Measurements from ENCODE around the gene SRD5A1. TPM values are rescaled to one million over a fixed set of nuclear protein-coding genes. Genes with fewer than 3 reads are reported as not detected.

Gene SRD5A1
- polyA plus RNA-seq, 4 donors, result 7.5 to 16.6 (median 11.9) TPM

GRCh38 chr5:6715271-6715670, 82.0 kb downstream of the SRD5A1 start:
- no peak overlapping the region for H3K27ac ChIP-seq (ENCODE audit: low read depth in 1 of 3, low read length in 2 of 3)
- 9 to 37% (median 31%) methylated on average over 6 of the region's 6 CpGs for WGBS, 3 donors
- no peak for DNase-seq

GRCh38 chr5:6715758-6716628, 82.8 kb downstream of the SRD5A1 start:
- FAIRE-seq (no peak), DNase-seq (peak; percentile 24 to 44)
- H3K27ac ChIP-seq (ENCODE audit: low read depth in 1 of 3, low read length in 2 of 3), result no peak overlapping the region
- H3K27me3 ChIP-seq (ENCODE audit: control insufficient read depth in 3 of 3, insufficient read depth in 3 of 3, low read length in 3 of 3), result no peaks in the 10 kb centered on the region
- peaks cover 0 to 23% (median 2%) of the 10 kb centered on the region in 3 donors for H3K36me3 ChIP-seq (ENCODE audit: control insufficient read depth in 3 of 3, insufficient read depth in 2 of 3, low read depth in 1 of 3, low read length in 3 of 3)
- H3K9me3 ChIP-seq (ENCODE audit: control insufficient read depth in 2 of 2, insufficient read depth in 1 of 2, low read depth in 1 of 2, low read length in 1 of 2), result no peaks in the 10 kb centered on the region
- WGBS, 3 donors, result 28 to 42% (median 36%) methylated on average over 17 of the region's 17 CpGs
- peaks cover 6 to 24% (median 15%) of the 10 kb centered on the region in 3 donors for H3K4me1 ChIP-seq (ENCODE audit: control insufficient read depth in 3 of 3, insufficient read depth in 2 of 3, low read depth in 1 of 3, low read length in 2 of 3)
- peak overlapping the region in 2 of 3 donors; percentile 54 to 90 for H3K4me3 ChIP-seq (ENCODE audit: low read depth in 1 of 3, low read length in 3 of 3)

More at GRCh38 chr5:6715271-6715670, 82.0 kb downstream of the SRD5A1 start:
- FAIRE-seq, result no peak
- H3K9me3 ChIP-seq (ENCODE audit: control insufficient read depth in 2 of 2, insufficient read depth in 1 of 2, low read depth in 1 of 2, low read length in 1 of 2), result no peaks in the 10 kb centered on the region
- H3K4me1 ChIP-seq (ENCODE audit: control insufficient read depth in 3 of 3, insufficient read depth in 2 of 3, low read depth in 1 of 3, low read length in 2 of 3), result peaks cover 6 to 20% (median 15%) of the 10 kb centered on the region in 3 donors
- H3K27me3 ChIP-seq (ENCODE audit: control insufficient read depth in 3 of 3, insufficient read depth in 3 of 3, low read length in 3 of 3), result no peaks in the 10 kb centered on the region
- peaks cover 0 to 20% (median 2%) of the 10 kb centered on the region in 3 donors for H3K36me3 ChIP-seq (ENCODE audit: control insufficient read depth in 3 of 3, insufficient read depth in 2 of 3, low read depth in 1 of 3, low read length in 3 of 3)
- peak overlapping the region in 2 of 3 donors; percentile 54 to 90 for H3K4me3 ChIP-seq (ENCODE audit: low read depth in 1 of 3, low read length in 3 of 3)

DNA sequence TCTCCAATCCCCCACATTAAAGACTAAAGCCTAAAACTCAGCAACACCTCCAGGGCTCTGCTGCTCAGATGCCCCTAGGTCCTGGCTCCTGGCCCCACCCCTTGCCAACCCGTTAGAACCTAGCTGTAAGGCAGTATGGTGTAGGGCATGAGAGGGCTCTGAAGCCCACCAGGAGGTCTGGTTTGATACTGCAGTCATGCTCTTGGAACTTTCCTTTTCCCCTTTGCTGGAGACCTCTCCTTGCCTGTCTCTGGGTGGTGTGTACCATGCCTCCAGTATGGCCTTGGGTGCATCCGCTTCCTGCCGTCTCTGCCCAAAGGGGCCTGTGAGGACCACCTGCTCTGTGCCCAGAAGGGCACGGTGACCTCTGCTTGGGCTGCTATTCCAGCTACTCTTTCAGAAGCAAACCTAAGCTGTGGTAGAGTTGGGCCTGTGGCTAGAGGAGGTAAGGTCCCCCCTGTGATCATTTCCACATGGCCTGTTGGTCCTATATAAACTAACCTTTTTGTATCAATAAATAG, 83.4 kb downstream of the SRD5A1 start:
- 78 to 85% (median 80%) methylated on average over 4 of the region's 4 CpGs for WGBS, 3 donors
- no peaks in the 10 kb centered on the region for H3K27me3 ChIP-seq (ENCODE audit: control insufficient read depth in 3 of 3, insufficient read depth in 3 of 3, low read length in 3 of 3)
- no peaks in the 10 kb centered on the region for H3K9me3 ChIP-seq (ENCODE audit: control insufficient read depth in 2 of 2, insufficient read depth in 1 of 2, low read depth in 1 of 2, low read length in 1 of 2)
- DNase-seq, result no peak
- no peak overlapping the region for H3K4me3 ChIP-seq (ENCODE audit: low read depth in 1 of 3, low read length in 3 of 3)
- FAIRE-seq, result no peak
- H3K36me3 ChIP-seq (ENCODE audit: control insufficient read depth in 3 of 3, insufficient read depth in 2 of 3, low read depth in 1 of 3, low read length in 3 of 3), result peaks cover 0 to 25% (median 2%) of the 10 kb centered on the region in 3 donors
- H3K4me1 ChIP-seq (ENCODE audit: control insufficient read depth in 3 of 3, insufficient read depth in 2 of 3, low read depth in 1 of 3, low read length in 2 of 3), result peaks cover 6 to 26% (median 12%) of the 10 kb centered on the region in 3 donors
- no peak overlapping the region for H3K27ac ChIP-seq (ENCODE audit: low read depth in 1 of 3, low read length in 2 of 3)

GRCh38 chr5:6717247-6717646, 84.0 kb downstream of the SRD5A1 start:
- Histone ChIP-seq H3K9me3 (ENCODE audit: control insufficient read depth in 2 of 2, insufficient read depth in 1 of 2, low read depth in 1 of 2, low read length in 1 of 2) (no peaks in the 10 kb centered on the region), H3K4me1 (ENCODE audit: control insufficient read depth in 3 of 3, insufficient read depth in 2 of 3, low read depth in 1 of 3, low read length in 2 of 3) (peaks cover 6 to 29% (median 11%) of the 10 kb centered on the region in 3 donors), H3K27ac (ENCODE audit: low read depth in 1 of 3, low read length in 2 of 3) (no peak overlapping the region), H3K4me3 (ENCODE audit: low read depth in 1 of 3, low read length in 3 of 3) (no peak overlapping the region), H3K27me3 (ENCODE audit: control insufficient read depth in 3 of 3, insufficient read depth in 3 of 3, low read length in 3 of 3) (no peaks in the 10 kb centered on the region), H3K36me3 (ENCODE audit: control insufficient read depth in 3 of 3, insufficient read depth in 2 of 3, low read depth in 1 of 3, low read length in 3 of 3) (peaks cover 0 to 27% (median 2%) of the 10 kb centered on the region in 3 donors)
- DNase-seq (no peak), FAIRE-seq (no peak)

DNA sequence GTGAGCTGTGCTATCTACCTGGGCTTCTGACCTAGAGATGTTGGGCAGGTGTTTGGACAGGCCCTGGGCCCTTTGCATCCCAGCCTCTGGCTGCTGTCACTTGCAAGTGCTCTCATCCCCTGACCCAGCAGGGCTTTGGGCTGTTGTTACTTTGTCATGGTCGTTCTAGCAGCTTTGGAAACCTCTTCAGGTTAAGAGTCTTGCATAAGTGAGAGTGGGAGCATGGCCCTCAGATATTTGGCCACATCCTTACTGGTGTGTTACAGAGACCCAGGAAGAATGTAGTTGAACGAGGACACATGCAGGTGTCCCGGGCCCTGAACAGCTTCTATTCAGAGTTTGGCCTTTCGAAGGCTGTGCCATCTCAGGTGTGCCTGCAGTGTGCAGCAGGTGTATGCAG, 84.4 kb downstream of the SRD5A1 start:
- Histone ChIP-seq H3K27ac (ENCODE audit: low read depth in 1 of 3, low read length in 2 of 3) (no peak overlapping the region), H3K9me3 (ENCODE audit: control insufficient read depth in 2 of 2, insufficient read depth in 1 of 2, low read depth in 1 of 2, low read length in 1 of 2) (no peaks in the 10 kb centered on the region), H3K27me3 (ENCODE audit: control insufficient read depth in 3 of 3, insufficient read depth in 3 of 3, low read length in 3 of 3) (no peaks in the 10 kb centered on the region), H3K36me3 (ENCODE audit: control insufficient read depth in 3 of 3, insufficient read depth in 2 of 3, low read depth in 1 of 3, low read length in 3 of 3) (peaks cover 0 to 27% (median 2%) of the 10 kb centered on the region in 3 donors), H3K4me3 (ENCODE audit: low read depth in 1 of 3, low read length in 3 of 3) (no peak overlapping the region), H3K4me1 (ENCODE audit: control insufficient read depth in 3 of 3, insufficient read depth in 2 of 3, low read depth in 1 of 3, low read length in 2 of 3) (peaks cover 6 to 29% (median 11%) of the 10 kb centered on the region in 3 donors)
- 43 to 61% (median 48%) methylated on average over 4 of the region's 4 CpGs for WGBS, 3 donors
- FAIRE-seq (no peak), DNase-seq (no peak)

DNA sequence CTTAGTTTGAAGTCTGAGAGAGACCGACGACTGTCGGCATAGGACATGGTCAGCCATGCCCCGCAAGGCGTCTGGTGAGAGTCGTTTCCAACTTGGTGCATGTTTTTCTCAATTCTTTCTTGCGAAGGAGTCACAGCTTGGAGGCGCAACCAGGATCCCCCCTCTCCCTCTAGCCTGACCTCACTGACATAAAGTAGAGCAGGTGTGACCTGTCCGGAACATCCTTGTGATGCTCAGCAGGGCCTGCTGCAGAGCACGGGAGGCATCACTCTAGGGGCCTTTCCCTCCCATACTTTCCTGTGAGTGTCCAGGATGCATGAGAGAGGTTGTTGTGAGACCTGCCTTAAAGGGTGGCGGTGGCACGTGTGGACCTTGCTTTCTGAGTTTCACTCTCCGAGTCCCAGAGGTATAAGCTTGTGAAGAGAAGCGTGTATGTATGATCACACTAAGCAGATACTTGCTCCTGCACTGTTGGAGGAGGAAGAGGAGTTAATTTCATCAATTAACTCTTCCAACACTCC, 85.0 kb downstream of the SRD5A1 start:
- H3K27me3 ChIP-seq (ENCODE audit: control insufficient read depth in 3 of 3, insufficient read depth in 3 of 3, low read length in 3 of 3), result no peaks in the 10 kb centered on the region
- peaks cover 0 to 27% (median 2%) of the 10 kb centered on the region in 3 donors for H3K36me3 ChIP-seq (ENCODE audit: control insufficient read depth in 3 of 3, insufficient read depth in 2 of 3, low read depth in 1 of 3, low read length in 3 of 3)
- 71 to 82% (median 81%) methylated on average over 14 of the region's 14 CpGs for WGBS, 3 donors
- H3K9me3 ChIP-seq (ENCODE audit: control insufficient read depth in 2 of 2, insufficient read depth in 1 of 2, low read depth in 1 of 2, low read length in 1 of 2), result no peaks in the 10 kb centered on the region
- no peak overlapping the region for H3K27ac ChIP-seq (ENCODE audit: low read depth in 1 of 3, low read length in 2 of 3)
- H3K4me3 ChIP-seq (ENCODE audit: low read depth in 1 of 3, low read length in 3 of 3), result no peak overlapping the region
- FAIRE-seq (no peak), DNase-seq (no peak)
- H3K4me1 ChIP-seq (ENCODE audit: control insufficient read depth in 3 of 3, insufficient read depth in 2 of 3, low read depth in 1 of 3, low read length in 2 of 3), result peaks cover 6 to 29% (median 11%) of the 10 kb centered on the region in 3 donors

DNA sequence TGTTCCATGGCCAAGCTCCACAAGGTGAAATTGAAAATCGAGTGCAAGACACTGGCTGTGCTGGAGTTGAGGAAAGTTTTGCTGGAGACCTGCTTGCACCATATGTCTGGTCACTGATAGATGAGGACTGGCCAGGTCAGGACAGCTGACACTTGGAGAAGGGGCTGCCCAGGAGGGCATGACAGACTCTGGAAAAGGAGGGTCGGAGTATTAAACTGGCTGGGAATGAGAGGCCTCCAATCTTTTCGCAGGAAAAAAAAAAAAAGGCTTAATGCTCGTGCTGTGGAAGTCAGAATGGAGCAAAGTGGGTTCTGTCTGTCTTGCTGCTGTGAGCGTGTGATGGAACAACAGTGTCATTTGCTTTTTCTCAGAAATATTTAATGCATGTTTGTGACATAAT, 85.5 kb downstream of the SRD5A1 start:
- H3K4me3 ChIP-seq (ENCODE audit: low read depth in 1 of 3, low read length in 3 of 3), result no peak overlapping the region
- WGBS, 3 donors, result 62 to 74% (median 70%) methylated on average over 5 of the region's 5 CpGs
- FAIRE-seq, result no peak
- H3K4me1 ChIP-seq (ENCODE audit: control insufficient read depth in 3 of 3, insufficient read depth in 2 of 3, low read depth in 1 of 3, low read length in 2 of 3), result peaks cover 6 to 29% (median 11%) of the 10 kb centered on the region in 3 donors
- H3K27ac ChIP-seq (ENCODE audit: low read depth in 1 of 3, low read length in 2 of 3), result no peak overlapping the region
- DNase-seq, result no peak
- H3K9me3 ChIP-seq (ENCODE audit: control insufficient read depth in 2 of 2, insufficient read depth in 1 of 2, low read depth in 1 of 2, low read length in 1 of 2), result no peaks in the 10 kb centered on the region
- peaks cover 0 to 30% (median 2%) of the 10 kb centered on the region in 3 donors for H3K36me3 ChIP-seq (ENCODE audit: control insufficient read depth in 3 of 3, insufficient read depth in 2 of 3, low read depth in 1 of 3, low read length in 3 of 3)
- no peaks in the 10 kb centered on the region for H3K27me3 ChIP-seq (ENCODE audit: control insufficient read depth in 3 of 3, insufficient read depth in 3 of 3, low read length in 3 of 3)

- FAIRE-seq, result no peak
- Histone ChIP-seq H3K4me1 (ENCODE audit: control insufficient read depth in 3 of 3, insufficient read depth in 2 of 3, low read depth in 1 of 3, low read length in 2 of 3) (peaks cover 6 to 29% (median 11%) of the 10 kb centered on the region in 3 donors), H3K27me3 (ENCODE audit: control insufficient read depth in 3 of 3, insufficient read depth in 3 of 3, low read length in 3 of 3) (no peaks in the 10 kb centered on the region), H3K4me3 (ENCODE audit: low read depth in 1 of 3, low read length in 3 of 3) (no peak overlapping the region), H3K36me3 (ENCODE audit: control insufficient read depth in 3 of 3, insufficient read depth in 2 of 3, low read depth in 1 of 3, low read length in 3 of 3) (peaks cover 0 to 34% (median 2%) of the 10 kb centered on the region in 3 donors), H3K9me3 (ENCODE audit: control insufficient read depth in 2 of 2, insufficient read depth in 1 of 2, low read depth in 1 of 2, low read length in 1 of 2) (no peaks in the 10 kb centered on the region), H3K27ac (ENCODE audit: low read depth in 1 of 3, low read length in 2 of 3) (no peak overlapping the region)
- WGBS, 3 donors, result 88 to 92% (median 89%) methylated on average over 5 of the region's 5 CpGs
- DNase-seq, result no peak
Observed at GRCh38 chr5:6719417-6719816, 86.2 kb downstream of the SRD5A1 start.

Data from small intestine (tissue), 7 donors.